ENCODE measurements around the gene ABCC4. TPM values are rescaled to one million over a fixed set of nuclear protein-coding genes. Genes with fewer than 3 reads are reported as not detected.

The ABCC4 gene
- total and polyA plus RNA-seq, 2 of the 13 experiments (the other 11 are each of a cell fraction or from before 2014, with no cell fraction given): 4.2 to 11.3 TPM

DNA sequence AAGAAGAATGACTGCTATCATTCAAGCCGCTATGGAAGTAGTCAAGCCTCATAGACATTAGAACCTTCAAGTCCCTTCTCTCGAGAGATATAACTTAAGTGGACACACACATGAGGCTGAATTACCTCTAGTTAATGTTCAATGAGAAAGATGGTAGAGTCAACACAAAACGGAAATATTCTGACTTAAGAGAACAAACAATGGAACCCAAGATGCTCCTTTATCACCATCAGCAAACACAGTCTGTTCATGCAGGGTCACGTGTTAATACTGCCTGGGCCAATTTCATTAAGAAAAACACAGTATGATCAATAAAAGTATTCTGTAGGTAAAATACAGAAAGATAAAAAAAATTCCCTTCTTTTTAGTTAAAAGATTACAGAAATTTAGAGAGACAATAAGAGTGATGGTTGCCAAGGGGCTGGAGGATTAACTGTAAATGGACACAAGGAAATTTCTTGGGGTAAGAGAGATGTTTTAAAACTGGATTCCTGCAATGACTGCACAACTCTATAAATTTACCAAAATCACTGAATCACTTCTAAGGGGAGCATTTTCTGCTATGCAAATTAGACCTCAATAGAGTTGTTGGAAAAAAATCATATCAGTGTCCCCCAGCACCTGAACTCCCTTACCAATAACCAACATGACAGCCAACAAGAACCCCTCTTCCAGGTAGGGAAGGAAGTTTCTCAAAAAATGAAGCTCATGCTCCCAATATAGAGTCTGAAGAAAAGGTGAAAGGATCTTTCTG, 256.6 kb downstream of the ABCC4 start (continued):
- TF ChIP-seq ZNF780A (CRISPR knock-in tag; IDR thresholded peaks at IDR 0.05): no peak
- TF ChIP-seq, protein P1, sequence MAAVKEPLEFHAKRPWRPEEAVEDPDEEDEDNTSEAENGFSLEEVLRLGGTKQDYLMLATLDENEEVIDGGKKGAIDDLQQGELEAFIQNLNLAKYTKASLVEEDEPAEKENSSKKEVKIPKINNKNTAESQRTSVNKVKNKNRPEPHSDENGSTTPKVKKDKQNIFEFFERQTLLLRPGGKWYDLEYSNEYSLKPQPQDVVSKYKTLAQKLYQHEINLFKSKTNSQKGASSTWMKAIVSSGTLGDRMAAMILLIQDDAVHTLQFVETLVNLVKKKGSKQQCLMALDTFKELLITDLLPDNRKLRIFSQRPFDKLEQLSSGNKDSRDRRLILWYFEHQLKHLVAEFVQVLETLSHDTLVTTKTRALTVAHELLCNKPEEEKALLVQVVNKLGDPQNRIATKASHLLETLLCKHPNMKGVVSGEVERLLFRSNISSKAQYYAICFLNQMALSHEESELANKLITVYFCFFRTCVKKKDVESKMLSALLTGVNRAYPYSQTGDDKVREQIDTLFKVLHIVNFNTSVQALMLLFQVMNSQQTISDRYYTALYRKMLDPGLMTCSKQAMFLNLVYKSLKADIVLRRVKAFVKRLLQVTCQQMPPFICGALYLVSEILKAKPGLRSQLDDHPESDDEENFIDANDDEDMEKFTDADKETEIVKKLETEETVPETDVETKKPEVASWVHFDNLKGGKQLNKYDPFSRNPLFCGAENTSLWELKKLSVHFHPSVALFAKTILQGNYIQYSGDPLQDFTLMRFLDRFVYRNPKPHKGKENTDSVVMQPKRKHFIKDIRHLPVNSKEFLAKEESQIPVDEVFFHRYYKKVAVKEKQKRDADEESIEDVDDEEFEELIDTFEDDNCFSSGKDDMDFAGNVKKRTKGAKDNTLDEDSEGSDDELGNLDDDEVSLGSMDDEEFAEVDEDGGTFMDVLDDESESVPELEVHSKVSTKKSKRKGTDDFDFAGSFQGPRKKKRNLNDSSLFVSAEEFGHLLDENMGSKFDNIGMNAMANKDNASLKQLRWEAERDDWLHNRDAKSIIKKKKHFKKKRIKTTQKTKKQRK (IDR thresholded peaks at IDR 0.05; ENCODE audit: low read length): no peak
- peak; percentile 62 for TF ChIP-seq ARNTL (CRISPR knock-in tag; IDR thresholded peaks at IDR 0.05)
- no peak for TF ChIP-seq TMF1 (CRISPR knock-in tag; IDR thresholded peaks at IDR 0.05; ENCODE audit: low read depth)
- no peak for TF ChIP-seq TBX2 (CRISPR knock-in tag; IDR thresholded peaks at IDR 0.05; ENCODE audit: borderline replicate concordance)
- peak; percentile 40; the same call in 1 of the 2 replicates for TF ChIP-seq TCF7 (IDR thresholded peaks at IDR 0.05; ENCODE audit: low read depth)
- TF ChIP-seq, protein P2, sequence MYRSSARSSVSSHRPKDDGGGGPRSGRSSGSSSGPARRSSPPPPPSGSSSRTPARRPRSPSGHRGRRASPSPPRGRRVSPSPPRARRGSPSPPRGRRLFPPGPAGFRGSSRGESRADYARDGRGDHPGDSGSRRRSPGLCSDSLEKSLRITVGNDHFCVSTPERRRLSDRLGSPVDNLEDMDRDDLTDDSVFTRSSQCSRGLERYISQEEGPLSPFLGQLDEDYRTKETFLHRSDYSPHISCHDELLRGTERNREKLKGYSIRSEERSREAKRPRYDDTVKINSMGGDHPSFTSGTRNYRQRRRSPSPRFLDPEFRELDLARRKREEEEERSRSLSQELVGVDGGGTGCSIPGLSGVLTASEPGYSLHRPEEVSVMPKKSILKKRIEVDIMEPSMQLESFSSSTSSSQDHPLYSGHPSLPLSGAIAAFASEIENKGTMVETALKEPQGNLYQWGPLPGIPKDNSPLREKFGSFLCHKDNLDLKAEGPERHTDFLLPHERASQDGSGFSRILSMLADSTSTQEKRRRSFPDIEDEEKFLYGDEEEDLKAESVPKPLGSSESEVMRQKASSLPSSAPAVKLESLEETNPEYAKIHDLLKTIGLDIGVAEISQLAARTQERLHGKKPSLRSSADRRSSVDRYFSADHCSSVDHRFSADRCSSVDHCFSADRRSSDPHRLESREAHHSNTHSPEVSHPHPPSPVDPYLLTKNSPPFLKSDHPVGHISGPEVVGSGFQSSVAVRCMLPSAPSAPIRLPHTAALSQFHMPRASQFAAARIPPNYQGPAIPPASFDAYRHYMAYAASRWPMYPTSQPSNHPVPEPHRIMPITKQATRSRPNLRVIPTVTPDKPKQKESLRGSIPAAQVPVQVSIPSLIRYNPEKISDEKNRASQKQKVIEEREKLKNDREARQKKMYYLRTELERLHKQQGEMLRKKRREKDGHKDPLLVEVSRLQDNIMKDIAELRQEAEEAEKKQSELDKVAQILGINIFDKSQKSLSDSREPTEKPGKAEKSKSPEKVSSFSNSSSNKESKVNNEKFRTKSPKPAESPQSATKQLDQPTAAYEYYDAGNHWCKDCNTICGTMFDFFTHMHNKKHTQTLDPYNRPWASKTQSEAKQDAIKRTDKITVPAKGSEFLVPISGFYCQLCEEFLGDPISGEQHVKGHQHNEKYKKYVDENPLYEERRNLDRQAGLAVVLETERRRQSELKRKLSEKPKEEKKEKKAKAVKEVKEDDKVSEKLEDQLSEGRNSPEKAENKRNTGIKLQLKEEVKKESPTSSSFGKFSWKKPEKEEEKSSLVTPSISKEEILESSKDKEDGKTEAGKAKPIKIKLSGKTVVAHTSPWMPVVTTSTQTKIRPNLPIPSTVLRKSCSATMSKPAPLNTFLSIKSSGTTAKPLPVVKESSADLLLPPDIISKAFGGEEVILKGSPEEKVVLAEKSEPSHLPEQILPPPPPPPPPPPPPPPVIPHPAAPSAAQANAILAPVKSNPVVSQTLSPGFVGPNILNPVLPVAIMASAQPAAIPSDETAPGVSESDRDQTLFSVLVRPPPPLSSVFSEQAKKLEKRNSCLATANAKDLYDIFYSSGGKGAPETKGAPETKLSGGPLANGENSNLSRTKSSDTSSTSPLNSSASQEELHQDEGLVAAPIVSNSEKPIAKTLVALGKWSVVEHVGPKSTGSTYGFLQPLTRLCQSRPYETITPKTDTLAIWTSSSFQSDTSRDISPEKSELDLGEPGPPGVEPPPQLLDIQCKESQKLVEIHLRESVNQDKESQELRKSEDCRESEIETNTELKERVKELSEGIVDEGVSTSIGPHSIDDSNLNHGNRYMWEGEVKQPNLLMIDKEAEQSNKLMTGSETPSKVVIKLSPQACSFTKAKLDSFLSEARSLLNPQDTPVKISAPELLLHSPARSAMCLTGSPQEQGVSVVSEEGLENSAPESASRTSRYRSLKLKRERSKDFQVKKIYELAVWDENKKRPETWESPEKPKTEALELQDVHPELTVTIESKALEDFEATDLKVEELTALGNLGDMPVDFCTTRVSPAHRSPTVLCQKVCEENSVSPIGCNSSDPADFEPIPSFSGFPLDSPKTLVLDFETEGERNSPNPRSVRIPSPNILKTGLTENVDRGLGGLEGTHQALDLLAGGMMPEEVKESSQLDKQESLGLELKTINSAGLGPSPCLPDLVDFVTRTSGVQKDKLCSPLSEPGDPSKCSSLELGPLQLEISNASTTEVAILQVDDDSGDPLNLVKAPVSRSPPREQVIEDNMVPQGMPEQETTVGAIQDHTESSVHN (CRISPR knock-in tag; IDR thresholded peaks at IDR 0.05): no peak
- no peak for TF ChIP-seq ZNF12 (CRISPR knock-in tag; IDR thresholded peaks at IDR 0.05)
- TF ChIP-seq NFIC (IDR thresholded peaks at IDR 0.05; ENCODE audit: low read length): peak; percentile 47; the same call in 1 of the 2 replicates
- no peak for TF ChIP-seq TCF12 (IDR thresholded peaks at IDR 0.05)
- no peak for TF ChIP-seq TCF12 (CRISPR knock-in tag; IDR thresholded peaks at IDR 0.05)
- TF ChIP-seq CREB1 (IDR thresholded peaks at IDR 0.05): no peak
- peak; percentile 31; the same call in 1 of the 2 replicates for TF ChIP-seq CREB1 (CRISPR knock-in tag; IDR thresholded peaks at IDR 0.05)
- TF ChIP-seq, protein P3, sequence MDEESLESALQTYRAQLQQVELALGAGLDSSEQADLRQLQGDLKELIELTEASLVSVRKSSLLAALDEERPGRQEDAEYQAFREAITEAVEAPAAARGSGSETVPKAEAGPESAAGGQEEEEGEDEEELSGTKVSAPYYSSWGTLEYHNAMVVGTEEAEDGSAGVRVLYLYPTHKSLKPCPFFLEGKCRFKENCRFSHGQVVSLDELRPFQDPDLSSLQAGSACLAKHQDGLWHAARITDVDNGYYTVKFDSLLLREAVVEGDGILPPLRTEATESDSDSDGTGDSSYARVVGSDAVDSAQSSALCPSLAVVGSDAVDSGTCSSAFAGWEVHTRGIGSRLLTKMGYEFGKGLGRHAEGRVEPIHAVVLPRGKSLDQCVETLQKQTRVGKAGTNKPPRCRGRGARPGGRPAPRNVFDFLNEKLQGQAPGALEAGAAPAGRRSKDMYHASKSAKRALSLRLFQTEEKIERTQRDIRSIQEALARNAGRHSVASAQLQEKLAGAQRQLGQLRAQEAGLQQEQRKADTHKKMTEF (CRISPR knock-in tag; IDR thresholded peaks at IDR 0.05): 0 out of 2 replicates have a peak, but pooled peaks have one; percentile 30

All from HepG2 (cell line).